Astrocyte of the spinal cord (primary cell): ENCODE measurements around the gene PBX1.

Experiments
- DNase-seq: peaks from one replicate; pipeline ENCODE4 v3.0.0; 2011; ENCODE audit warnings: low read depth, low spot score
- H3K4me3 ChIP-seq: 2 replicates; pipeline ENCODE4 v1.5.1; 2011; ENCODE audit warnings: low read depth, mild to moderate bottlenecking, low read length, moderate library complexity
- in situ Hi-C: cut with HindIII; loops from 2 replicates; pipeline ENCODE4 v1.10.0; 2017; ENCODE audit warnings: low sequenced_read_pairs
- TF ChIP-seq, protein P1 (sequence below): IDR thresholded peaks from 2 replicates; pipeline ENCODE4 v1.5.1; 2012; ENCODE audit warnings: low read depth, mild to moderate bottlenecking, low read length, inconsistent platforms

The PBX1 gene

GRCh38 chr1:164687777-164688176 is 128.8 kb downstream of the PBX1 start:
- in situ Hi-C loops: no loop called here
- TF ChIP-seq, protein P1, sequence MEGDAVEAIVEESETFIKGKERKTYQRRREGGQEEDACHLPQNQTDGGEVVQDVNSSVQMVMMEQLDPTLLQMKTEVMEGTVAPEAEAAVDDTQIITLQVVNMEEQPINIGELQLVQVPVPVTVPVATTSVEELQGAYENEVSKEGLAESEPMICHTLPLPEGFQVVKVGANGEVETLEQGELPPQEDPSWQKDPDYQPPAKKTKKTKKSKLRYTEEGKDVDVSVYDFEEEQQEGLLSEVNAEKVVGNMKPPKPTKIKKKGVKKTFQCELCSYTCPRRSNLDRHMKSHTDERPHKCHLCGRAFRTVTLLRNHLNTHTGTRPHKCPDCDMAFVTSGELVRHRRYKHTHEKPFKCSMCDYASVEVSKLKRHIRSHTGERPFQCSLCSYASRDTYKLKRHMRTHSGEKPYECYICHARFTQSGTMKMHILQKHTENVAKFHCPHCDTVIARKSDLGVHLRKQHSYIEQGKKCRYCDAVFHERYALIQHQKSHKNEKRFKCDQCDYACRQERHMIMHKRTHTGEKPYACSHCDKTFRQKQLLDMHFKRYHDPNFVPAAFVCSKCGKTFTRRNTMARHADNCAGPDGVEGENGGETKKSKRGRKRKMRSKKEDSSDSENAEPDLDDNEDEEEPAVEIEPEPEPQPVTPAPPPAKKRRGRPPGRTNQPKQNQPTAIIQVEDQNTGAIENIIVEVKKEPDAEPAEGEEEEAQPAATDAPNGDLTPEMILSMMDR: no peak
- H3K4me3 ChIP-seq: no peak overlapping the region
- DNase-seq: no peak

DNA sequence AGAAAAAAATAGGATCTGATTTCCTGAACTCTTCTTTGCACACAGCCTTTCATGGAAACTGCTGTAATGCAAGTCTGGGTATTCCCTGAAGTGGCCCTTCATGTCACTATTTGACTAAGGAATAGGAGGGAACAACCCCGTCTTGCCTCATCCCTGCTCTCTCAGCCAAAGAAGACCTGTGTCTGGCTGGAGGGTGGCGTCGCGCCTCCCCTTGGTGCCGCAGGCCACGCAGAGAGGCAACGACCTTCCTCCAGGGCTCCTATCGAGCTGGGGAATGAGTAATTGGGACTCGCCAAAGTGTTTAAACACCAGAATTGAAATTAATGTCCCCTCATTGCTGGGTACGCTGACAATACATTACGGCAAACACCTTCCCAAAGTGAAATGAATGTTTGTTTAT is 129.8 kb downstream of the PBX1 start:
- TF ChIP-seq, protein P1: no peak
- no peak overlapping the region for H3K4me3 ChIP-seq
- in situ Hi-C loops: no loop called here
- no peak for DNase-seq

GRCh38 chr1:164689672-164690511 is 130.9 kb downstream of the PBX1 start:
- H3K4me3 ChIP-seq: no peak overlapping the region
- DNase-seq: no peak
- TF ChIP-seq, protein P1: no peak
- in situ Hi-C loops: no loop called here

GRCh38 chr1:164692420-164692819 is 133.4 kb downstream of the PBX1 start:
- TF ChIP-seq, protein P1: no peak
- in situ Hi-C loops: no loop called here
- DNase-seq: no peak
- no peak overlapping the region for H3K4me3 ChIP-seq

DNA sequence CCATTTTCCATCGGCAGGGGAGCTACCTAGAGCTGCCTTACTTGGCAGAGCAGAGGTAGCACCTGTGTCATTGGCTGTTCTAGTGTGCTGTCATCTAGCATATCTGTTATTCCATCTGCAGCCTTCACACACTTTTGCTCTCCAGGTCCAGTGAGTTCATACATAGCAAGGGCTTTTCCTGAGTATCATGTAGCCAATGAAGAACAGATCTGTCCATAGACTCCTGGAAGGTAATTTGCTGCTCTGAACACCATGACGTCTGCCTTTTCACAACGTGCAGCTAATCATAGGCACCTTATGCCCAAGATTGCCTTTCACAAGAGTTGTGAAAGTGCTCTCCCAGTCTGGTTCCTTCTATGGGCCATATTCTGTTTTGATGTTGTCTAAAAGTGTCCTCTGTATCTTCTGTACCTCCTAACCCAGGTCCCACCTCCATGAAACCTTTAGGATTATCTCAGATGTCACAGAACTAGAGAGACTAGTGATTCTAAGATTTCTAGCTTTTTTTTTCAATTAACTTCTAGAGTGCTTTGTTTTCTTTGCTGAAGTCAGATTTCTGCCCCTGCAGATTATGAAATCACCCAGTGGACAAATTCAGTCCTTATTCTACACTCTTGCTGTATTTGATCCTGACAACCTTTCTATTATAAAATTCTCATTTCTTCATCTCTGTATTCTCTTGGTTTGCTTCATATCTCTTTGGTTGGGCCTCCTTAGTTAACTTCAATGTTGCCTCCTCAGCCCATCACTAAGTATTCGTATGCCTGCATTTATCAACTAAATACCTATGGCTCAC is 134.8 kb downstream of the PBX1 start:
- TF ChIP-seq, protein P1: no peak
- no peak overlapping the region for H3K4me3 ChIP-seq
- no peak for DNase-seq
- in situ Hi-C loops: no loop called here

DNA sequence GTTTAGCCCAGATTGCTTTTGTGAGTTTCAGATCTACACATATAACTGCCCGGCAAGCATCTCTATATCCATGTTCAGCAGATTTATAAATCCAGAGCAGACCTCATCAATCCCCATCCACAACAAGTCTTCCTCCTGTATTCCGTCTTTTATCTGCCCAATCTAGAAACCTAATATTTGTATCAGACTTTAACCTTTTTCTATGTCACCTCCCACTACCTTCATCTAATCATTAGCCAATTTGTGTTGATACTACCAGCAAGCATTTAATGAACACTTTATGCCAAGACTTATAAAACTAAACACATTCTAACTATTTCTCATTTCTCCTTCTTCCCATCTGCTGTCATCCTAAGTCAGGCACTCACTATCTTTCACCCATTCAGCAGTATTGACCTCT is 135.5 kb downstream of the PBX1 start:
- DNase-seq: no peak
- in situ Hi-C loops: no loop called here
- TF ChIP-seq, protein P1: no peak
- no peak overlapping the region for H3K4me3 ChIP-seq
